Measurements from ENCODE around the gene IRF2. TPM values are rescaled to one million over a fixed set of nuclear protein-coding genes. Genes with fewer than 3 reads are reported as not detected.

Gene IRF2
- total and polyA plus RNA-seq, 2 of the 8 experiments (the other 6 are each of a cell fraction or from before 2014, with no cell fraction given): 13.8 to 17.0 TPM

- TF ChIP-seq CHD7 (IDR thresholded peaks at IDR 0.05; ENCODE audit: insufficient replicate concordance, low read length) (no peak), ASH2L (IDR thresholded peaks at IDR 0.05; ENCODE audit: low read length) (no peak), SAP30 (IDR thresholded peaks at IDR 0.05; ENCODE audit: insufficient read depth, insufficient replicate concordance, low read length) (no peak), SRF (IDR thresholded peaks at IDR 0.05; ENCODE audit: low read depth, low read length) (no peak), ATF3 (IDR thresholded peaks at IDR 0.05; ENCODE audit: insufficient read depth, low read depth, low read length) (no peak), POU5F1 (IDR thresholded peaks at IDR 0.05; ENCODE audit: low read depth, low read length) (no peak)
Measured at GRCh38 chr4:184397516-184398163, 76.7 kb downstream of the IRF2 start (continued).
